G401.6 (cell line): ENCODE measurements around the gene RHOC.

Source experiments
- FAIRE-seq: peaks from 2 replicates; lab custom pipeline; 2012; peaks lifted over from hg19 to GRCh38; lab: Jason Lieb, UNC

RHOC gene

GRCh38 chr1:112717263-112717873 lies 10.4 kb upstream of the RHOC start:
- FAIRE-seq: no peak

GRCh38 chr1:112716133-112716720 lies 9.3 kb upstream of the RHOC start:
- peak; percentile 66 for FAIRE-seq

- FAIRE-seq: peak; percentile 89
Observed at GRCh38 chr1:112715264-112716053, 8.5 kb upstream of the RHOC start, which contains the start of gene PPM1J. Gene PPM1J, minus strand, starts transcription at chr1:112715332. Its CDS starts 31 bp downstream, at chr1:112715301.

GRCh38 chr1:112714313-112715263 lies 7.7 kb upstream of the RHOC start:
- no peak for FAIRE-seq

- no peak for FAIRE-seq
Observed at GRCh38 chr1:112713466-112714312, 6.8 kb upstream of the RHOC start.

- no peak for FAIRE-seq
Observed at GRCh38 chr1:112712701-112713128, 5.8 kb upstream of the RHOC start.

GRCh38 chr1:112712191-112712590 lies 5.3 kb upstream of the RHOC start:
- no peak for FAIRE-seq

- FAIRE-seq: no peak
Observed at GRCh38 chr1:112711670-112712069, 4.7 kb upstream of the RHOC start.

- FAIRE-seq: no peak
Observed at GRCh38 chr1:112711041-112711440, 4.1 kb upstream of the RHOC start.

GRCh38 chr1:112710586-112710985 lies 3.7 kb upstream of the RHOC start:
- FAIRE-seq: no peak

GRCh38 chr1:112710159-112710558 lies 3.2 kb upstream of the RHOC start:
- FAIRE-seq: no peak

GRCh38 chr1:112708489-112708888 lies 1.6 kb upstream of the RHOC start:
- FAIRE-seq: no peak

GRCh38 chr1:112708002-112708448 lies 1.1 kb upstream of the RHOC start:
- FAIRE-seq: no peak

- no peak for FAIRE-seq
Observed at GRCh38 chr1:112707221-112708001, 484 bp upstream of the RHOC start.

- peak; percentile 96 for FAIRE-seq
Observed at GRCh38 chr1:112704934-112705627, 1.8 kb downstream of the RHOC start.

- FAIRE-seq: no peak
Observed at GRCh38 chr1:112704391-112704933, 2.5 kb downstream of the RHOC start.

- FAIRE-seq: no peak
Observed at GRCh38 chr1:112703706-112704105, 3.2 kb downstream of the RHOC start.

- FAIRE-seq: no peak
Observed at GRCh38 chr1:112702420-112703261, 4.3 kb downstream of the RHOC start.

- FAIRE-seq: no peak
Observed at GRCh38 chr1:112702067-112702395, 4.9 kb downstream of the RHOC start.
